Nephron progenitor cell (in vitro differentiated cells): ENCODE results near the gene BRD1.
"Not testable (repeated sequence)": the region's sequence is repeated elsewhere in the genome, so short reads cannot be mapped to it uniquely, and the experiment has no call there.

Experiments used
- DNase-seq: peaks from one replicate; pipeline ENCODE4 v3.0.0; 2021
- H3K27ac Mint-ChIP-seq: 2 replicates; pipeline ENCODE4 v1.8.0; 2021; ENCODE audit warnings: mild to moderate bottlenecking, moderate library complexity, mixed read lengths
- H3K27me3 Mint-ChIP-seq: 2 replicates; pipeline ENCODE4 v1.8.0; 2021; ENCODE audit warnings: mild to moderate bottlenecking, low read depth, mixed read lengths; ENCODE audit not compliant: poor library complexity
- H3K36me3 Mint-ChIP-seq: 2 replicates; pipeline ENCODE4 v1.8.0; 2021; ENCODE audit warnings: low read depth, mixed read lengths
- H3K4me1 Mint-ChIP-seq: 2 replicates; pipeline ENCODE4 v1.8.0; 2021; ENCODE audit warnings: mixed read lengths
- H3K4me3 Mint-ChIP-seq: 2 replicates; pipeline ENCODE4 v1.8.0; 2021; ENCODE audit warnings: mild to moderate bottlenecking, moderate library complexity, mixed read lengths
- H3K9me3 Mint-ChIP-seq: 2 replicates; pipeline ENCODE4 v1.8.0; 2021; ENCODE audit warnings: mild to moderate bottlenecking, moderate library complexity, mixed read lengths
- CTCF ChIP-seq: fragments of 200-600 bp; sonication (generic); IDR thresholded peaks from 2 replicates; pipeline ENCODE4 v1.5.0; 2021; ENCODE audit warnings: antibody characterized with exemption

The BRD1 gene

GRCh38 chr22:49765951-49766350, 61.7 kb downstream of the BRD1 start:
- Mint-ChIP-seq H3K36me3 (peaks cover 13% of the 10 kb centered on the region), H3K27me3 (peaks cover 2% of the 10 kb centered on the region), H3K4me3 (no peak overlapping the region), H3K4me1 (peaks cover 5% of the 10 kb centered on the region), H3K27ac (no peak overlapping the region), H3K9me3 (peaks cover 15% of the 10 kb centered on the region)
- TF ChIP-seq CTCF, result no peak
- DNase-seq, result no peak

- H3K27me3 Mint-ChIP-seq, result peaks cover 2% of the 10 kb centered on the region
- TF ChIP-seq CTCF, result no peak
- DNase-seq, result no peak
- peaks cover 13% of the 10 kb centered on the region for H3K36me3 Mint-ChIP-seq
- peaks cover 11% of the 10 kb centered on the region for H3K4me1 Mint-ChIP-seq
- H3K27ac Mint-ChIP-seq, result no peak overlapping the region
- H3K9me3 Mint-ChIP-seq, result peaks cover 15% of the 10 kb centered on the region
- H3K4me3 Mint-ChIP-seq, result no peak overlapping the region
These were observed 62.4 kb downstream of the BRD1 start for GRCh38 chr22:49765091-49765771.

- Mint-ChIP-seq H3K27ac (no peak overlapping the region), H3K9me3 (peaks cover 15% of the 10 kb centered on the region), H3K4me1 (peaks cover 15% of the 10 kb centered on the region), H3K36me3 (peaks cover 13% of the 10 kb centered on the region), H3K4me3 (no peak overlapping the region), H3K27me3 (peaks cover 2% of the 10 kb centered on the region)
- no peak for DNase-seq
- no peak for TF ChIP-seq CTCF
These were observed 63.5 kb downstream of the BRD1 start for GRCh38 chr22:49764127-49764581.

GRCh38 chr22:49763696-49764095, 64.0 kb downstream of the BRD1 start:
- TF ChIP-seq CTCF, result no peak
- Mint-ChIP-seq H3K4me1 (peaks cover 15% of the 10 kb centered on the region), H3K4me3 (no peak overlapping the region), H3K27ac (no peak overlapping the region), H3K9me3 (peaks cover 15% of the 10 kb centered on the region), H3K36me3 (peaks cover 13% of the 10 kb centered on the region), H3K27me3 (peaks cover 2% of the 10 kb centered on the region)
- DNase-seq, result no peak

GRCh38 chr22:49763138-49763537, 64.5 kb downstream of the BRD1 start:
- peaks cover 19% of the 10 kb centered on the region for H3K9me3 Mint-ChIP-seq

GRCh38 chr22:49762571-49762970, 65.1 kb downstream of the BRD1 start:
- peaks cover 23% of the 10 kb centered on the region for H3K9me3 Mint-ChIP-seq
- peaks cover 15% of the 10 kb centered on the region for H3K4me1 Mint-ChIP-seq
- DNase-seq, H3K27ac Mint-ChIP-seq, H3K27me3 Mint-ChIP-seq, H3K4me3 Mint-ChIP-seq: not testable (repeated sequence)
- H3K36me3 Mint-ChIP-seq, result peaks cover 13% of the 10 kb centered on the region

More at GRCh38 chr22:49763138-49763537, 64.5 kb downstream of the BRD1 start:
- Mint-ChIP-seq H3K4me1 (peaks cover 15% of the 10 kb centered on the region), H3K36me3 (peaks cover 13% of the 10 kb centered on the region), H3K27me3 (peaks cover 2% of the 10 kb centered on the region), H3K4me3 (peak overlapping the region; percentile 10), H3K27ac (no peak overlapping the region)
- TF ChIP-seq CTCF, result no peak
- no peak for DNase-seq
